GM20000 (cell line): Measurements from ENCODE around the gene ACCS.

Experiments used
- DNase-seq: peaks from one replicate; pipeline ENCODE4 v3.0.0; 2012; ENCODE audit warnings: low spot score
- CTCF ChIP-seq: IDR thresholded peaks from 2 replicates; pipeline ENCODE4 v1.5.1; 2012; ENCODE audit warnings: mild to moderate bottlenecking, control low read depth; ENCODE audit errors: extremely low read depth, missing control alignments

Gene ACCS

DNA sequence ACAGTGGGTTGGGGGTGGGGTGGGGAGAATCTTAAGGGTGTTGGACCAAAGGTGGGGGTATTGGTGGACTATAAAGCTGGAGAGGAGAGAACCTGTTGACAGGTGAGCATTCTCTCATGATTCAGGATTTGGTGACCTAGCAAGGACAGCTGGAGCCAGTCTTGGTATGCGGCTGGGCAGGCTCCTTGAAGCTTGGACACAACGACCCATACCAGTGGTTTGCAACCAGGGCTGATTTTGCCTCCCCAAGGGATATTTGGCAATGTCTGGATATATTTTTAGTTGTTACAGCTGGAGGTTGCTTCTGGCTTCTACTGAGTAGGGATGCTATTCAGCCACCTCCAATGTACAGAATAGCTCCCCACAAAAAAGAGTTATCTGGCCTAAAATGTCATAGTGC lies 35.0 kb downstream of the ACCS start:
- DNase-seq: no peak
- no peak for TF ChIP-seq CTCF

DNA sequence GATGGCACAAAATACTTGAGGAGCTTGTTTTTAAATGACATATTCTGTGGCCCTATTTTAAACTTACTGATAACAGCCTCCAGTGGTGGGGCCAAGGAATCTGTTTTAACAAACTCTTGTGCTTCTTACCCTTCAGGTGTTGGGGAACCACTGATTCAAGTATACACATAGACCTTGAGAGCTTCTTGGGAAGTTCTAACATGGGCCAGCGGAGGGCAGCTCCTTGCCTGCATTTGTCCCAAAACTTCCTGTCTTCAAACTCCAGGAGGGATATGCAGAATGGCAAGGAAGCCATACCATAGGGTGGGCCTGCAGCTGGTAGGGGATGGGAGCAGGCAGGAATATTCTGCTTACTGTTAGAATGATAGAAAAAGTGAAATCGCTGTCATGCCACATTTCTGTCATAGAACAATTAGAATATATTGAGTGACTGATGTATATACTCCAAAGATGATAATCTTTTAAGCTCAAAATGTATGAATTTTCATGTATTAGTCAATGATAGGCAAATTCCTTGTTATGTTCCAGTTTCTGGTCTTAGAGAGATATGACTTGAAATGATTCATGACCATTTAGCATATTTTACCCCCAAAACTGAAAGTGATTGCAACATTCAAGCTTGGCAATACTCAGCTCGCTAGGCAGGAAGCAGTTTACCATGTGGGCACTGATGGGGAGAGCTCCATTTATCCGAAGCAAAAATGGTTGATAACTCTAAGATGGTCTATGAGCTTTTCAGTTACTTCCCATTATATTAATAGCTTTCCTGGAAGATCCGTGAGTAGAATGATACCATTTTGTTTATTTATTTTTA lies 38.6 kb downstream of the ACCS start:
- no peak for TF ChIP-seq CTCF
- DNase-seq: no peak

DNA sequence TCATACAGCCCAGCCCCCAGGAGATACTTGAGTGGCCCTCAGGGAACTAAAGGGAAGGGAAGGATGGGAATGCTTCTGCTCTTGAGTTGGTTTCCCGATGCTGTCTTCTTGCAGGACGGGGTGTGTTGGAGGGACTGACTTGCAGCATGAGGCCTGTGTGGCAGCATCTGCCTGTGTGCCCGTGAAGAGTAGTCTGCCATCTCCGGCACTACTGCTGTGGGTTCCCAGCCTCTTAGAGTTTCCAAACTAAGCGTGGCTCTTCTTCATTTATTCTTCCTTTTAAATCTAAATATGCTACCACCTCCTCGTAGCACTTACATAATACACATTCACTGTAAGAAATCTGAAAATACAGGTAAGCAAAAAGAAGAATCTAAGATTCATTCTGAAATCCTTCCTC lies 42.2 kb downstream of the ACCS start:
- no peak for DNase-seq
- no peak for TF ChIP-seq CTCF

DNA sequence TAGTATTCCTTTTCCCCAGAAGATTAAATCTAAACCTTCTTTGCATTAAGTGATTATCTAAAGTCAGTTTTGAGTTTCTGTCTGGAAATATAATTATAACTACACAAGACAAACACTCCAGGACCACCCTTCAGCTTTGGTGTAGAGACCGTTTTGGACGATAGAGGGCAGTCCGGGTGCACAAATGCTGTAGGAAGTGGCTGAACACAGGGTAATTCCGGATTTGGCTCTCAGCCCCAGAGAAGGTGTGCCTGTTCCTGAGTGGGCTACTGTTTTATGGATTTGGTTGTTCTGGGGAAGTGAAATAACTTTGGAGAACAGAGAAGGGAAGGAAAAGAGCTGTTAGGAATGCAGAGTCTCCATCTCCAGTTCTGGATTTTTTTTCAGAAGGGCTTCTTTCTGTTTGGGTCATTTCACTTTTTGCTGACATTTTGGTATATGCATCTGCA lies 44.2 kb downstream of the ACCS start:
- peak; percentile 69 for DNase-seq
- peak; percentile 84 for TF ChIP-seq CTCF

DNA sequence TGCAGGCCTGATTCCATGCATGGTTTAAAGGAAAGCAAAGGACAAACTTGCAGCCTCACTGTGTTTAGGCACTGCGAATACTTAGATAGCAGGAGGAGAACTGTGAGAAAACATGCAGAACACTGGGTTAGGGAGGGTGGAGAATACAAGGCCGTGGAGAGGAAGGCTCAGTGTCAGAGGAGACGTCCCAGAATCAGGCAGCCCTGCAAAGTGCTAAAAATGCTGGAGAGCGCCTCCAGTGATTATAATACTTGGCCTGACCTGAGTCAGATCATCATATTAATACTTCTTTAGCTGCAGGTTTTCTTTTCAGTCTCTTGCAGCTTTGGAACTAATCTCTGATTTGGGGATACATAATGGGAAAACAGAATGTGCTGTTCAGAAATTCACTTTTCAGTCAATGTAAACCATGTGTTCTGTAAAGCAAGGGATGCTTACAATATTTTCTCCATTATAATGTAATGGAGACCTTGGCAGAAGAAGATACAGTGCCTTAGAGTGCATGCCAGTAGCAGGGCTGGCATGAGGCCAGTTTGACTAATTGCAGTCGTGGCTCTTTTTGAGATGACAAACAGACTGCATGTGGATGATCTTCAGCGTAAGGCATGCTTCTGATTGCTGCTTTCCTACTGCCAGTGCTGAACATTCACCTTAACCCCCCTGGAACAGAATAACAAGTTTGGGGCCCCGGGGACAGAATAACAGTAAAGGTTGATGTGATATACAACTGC lies 46.2 kb downstream of the ACCS start:
- no peak for TF ChIP-seq CTCF
- DNase-seq: no peak

GRCh38 chr11:44113018-44113417 lies 46.9 kb downstream of the ACCS start:
- DNase-seq: no peak
- TF ChIP-seq CTCF: no peak

- TF ChIP-seq CTCF: no peak
- no peak for DNase-seq
These were observed 47.5 kb downstream of the ACCS start for GRCh38 chr11:44113572-44113971.
